MCF 10A (cell line): ENCODE measurements around the gene TMEM114. TPM values are rescaled to one million over a fixed set of nuclear protein-coding genes. Genes with fewer than 3 reads are reported as not detected.

Source experiments
- BruUV-seq: library from RNA; stranded (reverse); fragments of 400-500 nt; replicated peaks from 2 replicates; lab custom pipeline; 2021; lab: Mats Ljungman, UMichigan
- CTCF ChIA-PET: fragments of 300-600 bp; sonication (Branson Sonifier 250); formaldehyde crosslinking; extraction: SDS; loops from one replicate; lab custom pipeline; 2021; ENCODE audit warnings: antibody characterized with exemption, inconsistent platforms; lab: Yijun Ruan, JAX
- POLR2A ChIA-PET: fragments of 300-600, 350-650 bp; sonication (Branson Sonifier 250); formaldehyde crosslinking; extraction: SDS; loops from one replicate; lab custom pipeline; 2020; ENCODE audit warnings: antibody characterized with exemption, inconsistent platforms; lab: Yijun Ruan, JAX
- DNase-seq: peaks from one replicate; pipeline ENCODE4 v3.0.0-alpha.2; 2018; ENCODE audit not compliant: unreplicated experiment
- H3K27ac Mint-ChIP-seq: one replicate; pipeline ENCODE4 v1.8.0; 2022; ENCODE audit warnings: mild to moderate bottlenecking, low read depth, mixed read lengths; ENCODE audit not compliant: unreplicated experiment
- H3K27me3 Mint-ChIP-seq: one replicate; pipeline ENCODE4 v1.8.0; 2022; ENCODE audit warnings: mixed read lengths; ENCODE audit not compliant: insufficient read depth, unreplicated experiment
- H3K36me3 Mint-ChIP-seq: one replicate; pipeline ENCODE4 v1.8.0; 2022; ENCODE audit warnings: mild to moderate bottlenecking, moderate library complexity, mixed read lengths; ENCODE audit not compliant: insufficient read depth, unreplicated experiment
- H3K4me1 Mint-ChIP-seq: one replicate; pipeline ENCODE4 v1.8.0; 2022; ENCODE audit warnings: mixed read lengths; ENCODE audit not compliant: insufficient read depth, unreplicated experiment
- H3K4me3 Mint-ChIP-seq: one replicate; pipeline ENCODE4 v1.8.0; 2022; ENCODE audit warnings: mild to moderate bottlenecking, moderate library complexity, mixed read lengths; ENCODE audit not compliant: unreplicated experiment
- H3K9me3 Mint-ChIP-seq: one replicate; pipeline ENCODE4 v1.8.0; 2022; ENCODE audit warnings: mixed read lengths; ENCODE audit not compliant: unreplicated experiment
- CTCF ChIP-seq: fragments of 200-600 bp; IDR thresholded peaks from one replicate; pipeline ENCODE4 v1.8.0; 2022; ENCODE audit warnings: antibody characterized with exemption, mild to moderate bottlenecking; ENCODE audit not compliant: unreplicated experiment
- intact Hi-C: fragments of 100-400 bp; cut with micrococcal nuclease; formaldehyde crosslinking; loops from 2 replicates; pipeline ENCODE4 v1.14.1; 2022
- total RNA-seq: library from RNA; stranded (reverse); gene quantifications from 2 replicates; pipeline ENCODE4 v1.2.3, GENCODE V29; 2022

The TMEM114 gene
- total RNA-seq, 1 experiment from 2014 or later = not detected

- POLR2A ChIA-PET = no interaction called here
- no peak for DNase-seq
- no peak overlapping the region for H3K4me3 Mint-ChIP-seq
- no peaks in the 10 kb centered on the region for H3K4me1 Mint-ChIP-seq
- intact Hi-C loops = no loop called here
- no peak for TF ChIP-seq CTCF
- H3K9me3 Mint-ChIP-seq = no peaks in the 10 kb centered on the region
- no peaks in the 10 kb centered on the region for H3K36me3 Mint-ChIP-seq
- BruUV-seq = no TSS peak
- H3K27ac Mint-ChIP-seq = no peak overlapping the region
- CTCF ChIA-PET = interaction anchor here (0.6 to 1.5 kb wide), 4 partner anchors 16 to 586 kb away, joined by 3 to 6 read pairs (median 4); no protein-coding TSS in a partner anchor
- peaks cover 88% of the 10 kb centered on the region for H3K27me3 Mint-ChIP-seq
Observed at GRCh38 chr16:8552487-8553221, 37.7 kb downstream of the TMEM114 start.

DNA sequence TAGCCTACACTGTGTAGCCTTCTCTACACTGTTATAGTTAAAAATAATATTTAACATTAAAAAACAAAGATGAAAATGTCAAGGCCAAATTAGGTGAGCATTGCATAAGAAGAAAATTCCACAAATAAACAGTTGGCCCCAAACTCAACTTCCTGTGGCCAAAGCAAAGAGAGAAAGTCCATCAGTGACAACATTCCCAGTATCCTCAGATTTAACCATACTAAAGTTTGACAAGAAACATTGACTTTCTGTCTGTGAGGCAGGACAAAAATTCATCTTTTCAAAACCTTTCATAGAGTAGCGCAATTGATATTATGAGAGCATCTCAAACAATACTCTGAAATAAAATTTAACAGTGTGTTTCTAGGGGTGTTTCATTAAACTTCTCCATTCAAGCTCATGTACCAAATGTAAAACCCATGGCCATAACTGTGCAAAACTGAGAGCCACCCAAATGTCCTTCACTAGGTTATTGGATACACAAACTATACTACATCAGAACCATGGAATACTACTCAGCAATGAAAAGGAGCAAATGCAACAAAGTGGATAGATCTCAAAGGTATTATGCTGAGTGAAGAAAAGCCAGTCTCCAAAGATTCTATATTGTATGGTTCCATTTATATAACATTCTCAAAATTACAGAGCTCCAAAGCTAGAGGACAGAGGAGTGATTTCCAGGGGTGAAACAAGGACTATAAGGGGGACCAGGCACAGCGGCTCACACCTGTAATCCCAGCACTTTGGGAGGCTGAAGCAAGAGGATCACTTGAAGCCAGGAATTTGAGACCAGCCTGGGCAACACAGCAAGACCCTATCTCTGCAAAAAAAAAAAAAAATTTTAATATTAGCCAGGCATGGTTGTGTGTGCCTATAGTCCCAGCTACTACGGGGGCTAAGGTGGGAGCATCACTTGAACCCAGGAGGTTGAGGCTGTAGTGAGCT, 38.7 kb downstream of the TMEM114 start:
- TF ChIP-seq CTCF = no peak
- intact Hi-C loops = no loop called here
- H3K36me3 Mint-ChIP-seq = no peaks in the 10 kb centered on the region
- no TSS peak for BruUV-seq
- H3K9me3 Mint-ChIP-seq = no peaks in the 10 kb centered on the region
- H3K4me3 Mint-ChIP-seq = no peak overlapping the region
- ChIA-PET POLR2A (no interaction called here), CTCF (interaction anchor here (0.6 to 1.5 kb wide), 3 partner anchors 17 to 585 kb away, joined by 4 to 6 read pairs (median 5); no protein-coding TSS in a partner anchor)
- peaks cover 88% of the 10 kb centered on the region for H3K27me3 Mint-ChIP-seq
- no peak for DNase-seq
- H3K27ac Mint-ChIP-seq = no peak overlapping the region
- no peaks in the 10 kb centered on the region for H3K4me1 Mint-ChIP-seq

- DNase-seq = no peak
- POLR2A ChIA-PET = no interaction called here
- peaks cover 88% of the 10 kb centered on the region for H3K27me3 Mint-ChIP-seq
- CTCF ChIA-PET = interaction anchor here (0.5 to 0.6 kb wide), 2 partner anchors 16 to 46 kb away, joined by 3 read pairs; no protein-coding TSS in a partner anchor
- no peak for TF ChIP-seq CTCF
- intact Hi-C loops = no loop called here
- no TSS peak for BruUV-seq
- no peak overlapping the region for H3K27ac Mint-ChIP-seq
- no peaks in the 10 kb centered on the region for H3K9me3 Mint-ChIP-seq
- H3K36me3 Mint-ChIP-seq = no peaks in the 10 kb centered on the region
- H3K4me1 Mint-ChIP-seq = no peaks in the 10 kb centered on the region
- H3K4me3 Mint-ChIP-seq = no peak overlapping the region
Observed at GRCh38 chr16:8550728-8551387, 39.5 kb downstream of the TMEM114 start.
